B cell (primary cell): ENCODE results near the gene SLC4A4. TPM values are rescaled to one million over a fixed set of nuclear protein-coding genes. Genes with fewer than 3 reads are reported as not detected.

Source experiments
- ATAC-seq: fragments of 200-7000 bp; cut with Tn5 transposase; one replicate; pipeline ENCODE4 v1.10.0; 2021; ENCODE audit warnings: low read depth, mild to moderate bottlenecking, moderate number of reproducible peaks, moderate library complexity
- CTCF ChIA-PET: fragments of 350-600 bp; sonication (Branson Sonifier 250); formaldehyde crosslinking; loops from one replicate; lab custom pipeline; 2021; ENCODE audit warnings: antibody characterized with exemption, inconsistent platforms; lab: Charles Lee
- POLR2A ChIA-PET: fragments of 350-600 bp; sonication (Branson Sonifier 250); formaldehyde crosslinking; loops from one replicate; lab custom pipeline; 2021; ENCODE audit warnings: antibody characterized with exemption; lab: Charles Lee
- DNase-seq: peaks from one replicate; pipeline ENCODE4 v3.0.0; 2013
- H2AFZ ChIP-seq: 2 replicates; pipeline ENCODE4 v1.6.1; 2012; ENCODE audit warnings: mild to moderate bottlenecking, low read depth, low read length; ENCODE audit not compliant: insufficient read depth, poor library complexity, severe bottlenecking
- H3K27ac ChIP-seq, 2 donors: 1 replicate in 1 of 2; 2 replicates in 1 of 2; pipeline ENCODE4 v1.5.1; 2012 to 2013; ENCODE audit warnings: low read length in 2 of 2, mild to moderate bottlenecking in 2 of 2, moderate library complexity in 1 of 2
- H3K27me3 ChIP-seq, 4 experiments: fragments of 200-600 bp in 1 of 4; sonication (generic) in 1 of 4; replicated peaks in 1 of 4; 1 replicate in 2 of 4; 2 replicates in 2 of 4; pipeline versions ENCODE4 v1.6.1 to v1.7.0; 2013 to 2016; ENCODE audit warnings: low read length in 3 of 4, mild to moderate bottlenecking in 2 of 4, mixed read lengths in 1 of 4, moderate library complexity in 1 of 4; ENCODE audit not compliant: insufficient read depth in 4 of 4, control insufficient read depth in 3 of 4; ENCODE audit errors: control extremely low read depth in 1 of 4
- H3K36me3 ChIP-seq, 2 experiments: replicated peaks in 1 of 2; 1 replicate in 1 of 2; 2 replicates in 1 of 2; pipeline versions ENCODE4 v1.6.1 to v1.7.1; 2013; ENCODE audit warnings: low read length in 1 of 2; ENCODE audit not compliant: insufficient read depth in 2 of 2, control insufficient read depth in 1 of 2; ENCODE audit errors: control extremely low read depth in 1 of 2, extremely low read depth in 1 of 2
- H3K4me1 ChIP-seq, 2 donors: fragments of 200-600 bp in 1 of 2; sonication (generic) in 1 of 2; 1 replicate in 1 of 2; 2 replicates in 1 of 2; pipeline versions ENCODE4 v1.5.1 to v1.6.1; 2013 to 2017; ENCODE audit warnings: low read length in 2 of 2; ENCODE audit not compliant: control insufficient read depth in 2 of 2, insufficient read depth in 2 of 2
- H3K4me2 ChIP-seq: replicated peaks from 2 replicates; pipeline ENCODE3; 2012; ENCODE audit warnings: mild to moderate bottlenecking, low read depth, low read length; ENCODE audit not compliant: poor library complexity, severe bottlenecking
- H3K4me3 ChIP-seq, 5 experiments: fragments of 200-600 bp in 1 of 5; sonication (generic) in 1 of 5; 1 replicate in 3 of 5; 2 replicates in 2 of 5; pipeline versions ENCODE4 v1.5.1 to v1.7.0; 2011 to 2016; ENCODE audit warnings: low read length in 4 of 5, mild to moderate bottlenecking in 4 of 5, low read depth in 2 of 5, control low read depth in 1 of 5, moderate library complexity in 1 of 5; ENCODE audit not compliant: insufficient read depth in 1 of 5; ENCODE audit errors: control extremely low read depth in 1 of 5, extremely low read depth in 1 of 5
- H3K79me2 ChIP-seq: fragments of 200-600 bp; sonication (generic); one replicate; pipeline ENCODE4 v1.6.0; 2016; ENCODE audit warnings: low read length; ENCODE audit not compliant: control insufficient read depth, insufficient read depth
- H3K9ac ChIP-seq: fragments of 200-600 bp; sonication (generic); 2 replicates; pipeline ENCODE4 v1.6.1; 2017; ENCODE audit warnings: mild to moderate bottlenecking, low read length, moderate library complexity
- H3K9me3 ChIP-seq, 3 donors: one replicate each; pipeline versions ENCODE4 v1.6.1 to v1.7.1; 2013; ENCODE audit warnings: low read length in 2 of 3; ENCODE audit not compliant: control insufficient read depth in 2 of 3, insufficient read depth in 1 of 3; ENCODE audit errors: control extremely low read depth in 1 of 3
- H4K20me1 ChIP-seq: 2 replicates; pipeline ENCODE4 v1.6.0; 2012; ENCODE audit warnings: mild to moderate bottlenecking, low read length; ENCODE audit not compliant: insufficient read depth, control insufficient read depth, poor library complexity, severe bottlenecking
- H3K27ac Mint-ChIP-seq: one replicate; pipeline ENCODE4 v1.8.0; 2021; ENCODE audit warnings: mixed read lengths
- H3K27me3 Mint-ChIP-seq: one replicate; pipeline ENCODE4 v1.8.0; 2021; ENCODE audit warnings: mixed read lengths
- H3K4me1 Mint-ChIP-seq: one replicate; pipeline ENCODE4 v1.8.0; 2021; ENCODE audit warnings: mixed read lengths
- H3K4me3 Mint-ChIP-seq: one replicate; pipeline ENCODE4 v1.8.0; 2021; ENCODE audit warnings: mixed read lengths
- H3K9me3 Mint-ChIP-seq: one replicate; pipeline ENCODE4 v1.8.0; 2022; ENCODE audit warnings: mixed read lengths; ENCODE audit not compliant: insufficient read depth
- EZH2 ChIP-seq: IDR thresholded peaks from 2 replicates; pipeline ENCODE4 v1.6.1; 2012; ENCODE audit warnings: borderline replicate concordance, low read depth, mild to moderate bottlenecking, moderate library complexity, low read length; ENCODE audit not compliant: insufficient read depth, poor library complexity, severe bottlenecking
- WGBS: methylation state at CpG from one replicate; pipeline ENCODE4 v1.1.5; 2013; ENCODE audit warnings: missing lambda C conversion rate; ENCODE audit not compliant: insufficient coverage; 5-methylcytosine and 5-hydroxymethylcytosine counted together
- intact Hi-C: fragments of 100-400 bp; cut with micrococcal nuclease; formaldehyde crosslinking; loops from one replicate; pipeline ENCODE4 v1.10.0; 2022
- polyA plus RNA-seq: library from polyadenylated mRNA; depleted of rRNA; stranded (reverse); fragments of >200 nt; gene quantifications from 2 replicates; pipeline ENCODE4 v1.2.3, GENCODE V29; 2012
- total RNA-seq, 2 donors: library from RNA; stranded (reverse); fragments of 120-200 nt in 1 of 2; gene quantifications; 1 replicate in 1 of 2; 2 replicates in 1 of 2; pipeline versions ENCODE4 v1.2.3 to v1.2.4, GENCODE V29; 2013 to 2022
- TF ChIP-seq, protein P1 (sequence below): fragments of 200-600 bp; IDR thresholded peaks from one replicate; pipeline ENCODE4 v1.8.0; 2022; ENCODE audit warnings: antibody characterized with exemption, mild to moderate bottlenecking

SLC4A4 gene
- total and polyA plus RNA-seq, 2 donors (not counting 1 experiment from before 2014, with no cell fraction given) = not detected

DNA sequence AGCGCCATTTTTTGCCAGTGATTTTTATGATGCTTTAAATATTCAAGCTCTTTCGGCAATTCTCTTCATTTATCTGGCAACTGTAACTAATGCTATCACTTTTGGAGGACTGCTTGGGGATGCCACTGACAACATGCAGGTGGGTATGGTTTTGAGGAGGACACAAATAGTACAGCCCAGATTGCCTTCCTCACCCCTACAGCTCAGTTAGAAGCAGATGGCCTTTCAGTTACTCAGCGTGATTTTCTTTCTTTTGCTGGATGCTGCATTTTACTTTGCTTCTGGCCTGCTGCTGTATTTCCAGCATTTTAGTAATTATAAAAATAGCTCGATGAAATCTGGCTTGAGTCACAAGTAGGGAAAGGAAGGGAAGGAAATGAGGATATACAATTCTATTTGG lies 114.7 kb downstream of the SLC4A4 start:
- H3K27ac Mint-ChIP-seq = no peak overlapping the region
- Histone ChIP-seq H3K9me3 (no peaks in the 10 kb centered on the region), H3K79me2 (no peaks in the 10 kb centered on the region), H3K27ac (no peak overlapping the region), H3K27me3 (no peaks in the 10 kb centered on the region), H4K20me1 (no peaks in the 10 kb centered on the region), H3K36me3 (no peaks in the 10 kb centered on the region), H3K4me1 (no peaks in the 10 kb centered on the region), H3K4me3 (no peak overlapping the region), H3K4me2 (no peak overlapping the region), H2AFZ (no peak overlapping the region), H3K9ac (no peak overlapping the region)
- no peaks in the 10 kb centered on the region for H3K4me1 Mint-ChIP-seq
- no peak overlapping the region for H3K4me3 Mint-ChIP-seq
- POLR2A ChIA-PET = no interaction called here
- intact Hi-C loops = no loop called here
- ATAC-seq (no peak), DNase-seq (no peak)
- TF ChIP-seq EZH2 = no peak
- TF ChIP-seq, protein P1, sequence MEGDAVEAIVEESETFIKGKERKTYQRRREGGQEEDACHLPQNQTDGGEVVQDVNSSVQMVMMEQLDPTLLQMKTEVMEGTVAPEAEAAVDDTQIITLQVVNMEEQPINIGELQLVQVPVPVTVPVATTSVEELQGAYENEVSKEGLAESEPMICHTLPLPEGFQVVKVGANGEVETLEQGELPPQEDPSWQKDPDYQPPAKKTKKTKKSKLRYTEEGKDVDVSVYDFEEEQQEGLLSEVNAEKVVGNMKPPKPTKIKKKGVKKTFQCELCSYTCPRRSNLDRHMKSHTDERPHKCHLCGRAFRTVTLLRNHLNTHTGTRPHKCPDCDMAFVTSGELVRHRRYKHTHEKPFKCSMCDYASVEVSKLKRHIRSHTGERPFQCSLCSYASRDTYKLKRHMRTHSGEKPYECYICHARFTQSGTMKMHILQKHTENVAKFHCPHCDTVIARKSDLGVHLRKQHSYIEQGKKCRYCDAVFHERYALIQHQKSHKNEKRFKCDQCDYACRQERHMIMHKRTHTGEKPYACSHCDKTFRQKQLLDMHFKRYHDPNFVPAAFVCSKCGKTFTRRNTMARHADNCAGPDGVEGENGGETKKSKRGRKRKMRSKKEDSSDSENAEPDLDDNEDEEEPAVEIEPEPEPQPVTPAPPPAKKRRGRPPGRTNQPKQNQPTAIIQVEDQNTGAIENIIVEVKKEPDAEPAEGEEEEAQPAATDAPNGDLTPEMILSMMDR = no peak
- no CpG with 5 or more reads among the region's 4 CpGs for WGBS
- CTCF ChIA-PET = no interaction called here
- peaks cover 3% of the 10 kb centered on the region for H3K27me3 Mint-ChIP-seq
- no peaks in the 10 kb centered on the region for H3K9me3 Mint-ChIP-seq

- no CpG with 5 or more reads among the region's 1 CpG for WGBS
- Histone ChIP-seq H3K27me3 (no peaks in the 10 kb centered on the region), H3K79me2 (no peaks in the 10 kb centered on the region), H3K4me1 (no peaks in the 10 kb centered on the region), H4K20me1 (no peaks in the 10 kb centered on the region), H3K27ac (no peak overlapping the region), H3K4me2 (no peak overlapping the region), H2AFZ (no peak overlapping the region), H3K9me3 (no peaks in the 10 kb centered on the region), H3K9ac (no peak overlapping the region), H3K4me3 (no peak overlapping the region), H3K36me3 (no peaks in the 10 kb centered on the region)
- no peak for TF ChIP-seq EZH2
- TF ChIP-seq, protein P1 = no peak
- Mint-ChIP-seq H3K27me3 (peaks cover 3% of the 10 kb centered on the region), H3K4me1 (no peaks in the 10 kb centered on the region), H3K9me3 (no peaks in the 10 kb centered on the region), H3K4me3 (no peak overlapping the region), H3K27ac (no peak overlapping the region)
- DNase-seq = no peak
- ChIA-PET CTCF (interaction anchor here (0.6 kb wide), 1 partner anchor 13 kb away, joined by 3 read pairs; no protein-coding TSS in a partner anchor), POLR2A (no interaction called here)
- intact Hi-C loops = no loop called here
- ATAC-seq = no peak
Measured at GRCh38 chr4:71456841-71457240, 118.0 kb downstream of the SLC4A4 start.
